Spleen (tissue), 7 donors: ENCODE results near the gene CMPK2.

Experiments used
- POLR2A ChIP-seq, 3 donors: fragments of 450-650 bp; IDR thresholded peaks; one replicate each; pipeline ENCODE4 v1.5.1; 2017; ENCODE audit warnings: antibody characterized with exemption in 3 of 3, mild to moderate bottlenecking in 1 of 3
- TF ChIP-seq, protein P1 (sequence below), 11 experiments: fragments of 200-600 bp in 7 of 11; fragments of 450-650 bp in 4 of 11; sonication (generic) in 4 of 11; IDR thresholded peaks in 8 of 11; conservative IDR thresholded peaks in 3 of 11; 1 replicate in 7 of 11; 2 replicates in 4 of 11; pipeline versions ENCODE4 v1.4.0 to v1.8.0; 2016 to 2021; ENCODE audit warnings: antibody characterized with exemption in 11 of 11, inconsistent platforms in 4 of 11, mild to moderate bottlenecking in 1 of 11
- donor health status: DM: no; HTN: no; CAD: no; lungs with moderate emphysema.
- donor health status: DM: no; HTN: no; CAD: no.
- donor health status: DM: no; HTN: no; CAD: no.

GRCh38 chr2:6818012-6818411 is 47.7 kb downstream of the CMPK2 start:
- TF ChIP-seq, protein P1, sequence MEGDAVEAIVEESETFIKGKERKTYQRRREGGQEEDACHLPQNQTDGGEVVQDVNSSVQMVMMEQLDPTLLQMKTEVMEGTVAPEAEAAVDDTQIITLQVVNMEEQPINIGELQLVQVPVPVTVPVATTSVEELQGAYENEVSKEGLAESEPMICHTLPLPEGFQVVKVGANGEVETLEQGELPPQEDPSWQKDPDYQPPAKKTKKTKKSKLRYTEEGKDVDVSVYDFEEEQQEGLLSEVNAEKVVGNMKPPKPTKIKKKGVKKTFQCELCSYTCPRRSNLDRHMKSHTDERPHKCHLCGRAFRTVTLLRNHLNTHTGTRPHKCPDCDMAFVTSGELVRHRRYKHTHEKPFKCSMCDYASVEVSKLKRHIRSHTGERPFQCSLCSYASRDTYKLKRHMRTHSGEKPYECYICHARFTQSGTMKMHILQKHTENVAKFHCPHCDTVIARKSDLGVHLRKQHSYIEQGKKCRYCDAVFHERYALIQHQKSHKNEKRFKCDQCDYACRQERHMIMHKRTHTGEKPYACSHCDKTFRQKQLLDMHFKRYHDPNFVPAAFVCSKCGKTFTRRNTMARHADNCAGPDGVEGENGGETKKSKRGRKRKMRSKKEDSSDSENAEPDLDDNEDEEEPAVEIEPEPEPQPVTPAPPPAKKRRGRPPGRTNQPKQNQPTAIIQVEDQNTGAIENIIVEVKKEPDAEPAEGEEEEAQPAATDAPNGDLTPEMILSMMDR (IDR thresholded peaks at IDR 0.05 in 8 of 11, conservative IDR thresholded peaks at IDR 0.05 in 3 of 11): no peak
- no peak for TF ChIP-seq POLR2A (IDR thresholded peaks at IDR 0.05)
